Astrocyte (in vitro differentiated cells and primary cell): ENCODE results near the gene PTPN3. TPM values are rescaled to one million over a fixed set of nuclear protein-coding genes. Genes with fewer than 3 reads are reported as not detected.
A peak's percentile ranks its signal among the peaks of the same experiment; 100 is the strongest.

ENCODE experiments used
- DNase-seq: peaks from one replicate; pipeline ENCODE4 v3.0.0-alpha.2; 2010; ENCODE audit warnings: low read depth
- FAIRE-seq: peaks from 2 replicates; lab custom pipeline; 2011; peaks lifted over from hg19 to GRCh38; lab: Jason Lieb, UNC
- H2AFZ ChIP-seq: 2 replicates; pipeline ENCODE4 v1.6.0; 2012; ENCODE audit warnings: low read depth, low read length, inconsistent platforms
- H3K27ac ChIP-seq: 2 replicates; pipeline ENCODE4 v1.5.1; 2011; ENCODE audit warnings: low read depth, low read length, inconsistent platforms
- H3K27me3 ChIP-seq: 2 replicates; pipeline ENCODE4 v1.6.0; 2011; ENCODE audit warnings: low read length, inconsistent platforms; ENCODE audit not compliant: insufficient read depth
- H3K36me3 ChIP-seq: 2 replicates; pipeline ENCODE4 v1.5.1; 2011; ENCODE audit warnings: low read length, inconsistent platforms; ENCODE audit not compliant: insufficient read depth
- H3K4me1 ChIP-seq: 2 replicates; pipeline ENCODE4 v1.5.1; 2011; ENCODE audit warnings: low read length, inconsistent platforms; ENCODE audit not compliant: insufficient read depth
- H3K4me2 ChIP-seq: 2 replicates; pipeline ENCODE4 v1.6.0; 2012; ENCODE audit warnings: low read length, inconsistent platforms
- H3K4me3 ChIP-seq: 2 replicates; pipeline ENCODE4 v1.5.1; 2011; ENCODE audit warnings: low read depth, mild to moderate bottlenecking, low read length, inconsistent platforms; ENCODE audit not compliant: insufficient read depth
- H3K79me2 ChIP-seq: 2 replicates; pipeline ENCODE4 v1.6.0; 2012; ENCODE audit warnings: mild to moderate bottlenecking, low read length, inconsistent platforms; ENCODE audit not compliant: insufficient read depth
- H3K9ac ChIP-seq: 2 replicates; pipeline ENCODE4 v1.6.0; 2012; ENCODE audit warnings: mild to moderate bottlenecking, low read length, inconsistent platforms
- H3K9me3 ChIP-seq: 2 replicates; pipeline ENCODE4 v1.5.1; 2012; ENCODE audit warnings: low read depth, mild to moderate bottlenecking, low read length, inconsistent platforms; ENCODE audit not compliant: insufficient read depth
- H4K20me1 ChIP-seq: 2 replicates; pipeline ENCODE4 v1.6.0; 2012; ENCODE audit warnings: low read length, inconsistent platforms; ENCODE audit not compliant: insufficient read depth
- H3K27ac Mint-ChIP-seq: one replicate; pipeline ENCODE4 v1.8.0; 2021; ENCODE audit warnings: mild to moderate bottlenecking, mixed read lengths; ENCODE audit not compliant: unreplicated experiment
- H3K27me3 Mint-ChIP-seq: one replicate; pipeline ENCODE4 v1.8.0; 2021; ENCODE audit warnings: low read depth, mixed read lengths; ENCODE audit not compliant: unreplicated experiment
- H3K36me3 Mint-ChIP-seq: one replicate; pipeline ENCODE4 v1.8.0; 2021; ENCODE audit warnings: low read depth, mixed read lengths; ENCODE audit not compliant: unreplicated experiment
- H3K4me1 Mint-ChIP-seq: one replicate; pipeline ENCODE4 v1.8.0; 2021; ENCODE audit warnings: low read depth, mixed read lengths; ENCODE audit not compliant: unreplicated experiment
- H3K4me3 Mint-ChIP-seq: one replicate; pipeline ENCODE4 v1.8.0; 2021; ENCODE audit warnings: mild to moderate bottlenecking, moderate library complexity, mixed read lengths; ENCODE audit not compliant: unreplicated experiment
- H3K9me3 Mint-ChIP-seq: one replicate; pipeline ENCODE4 v1.8.0; 2021; ENCODE audit warnings: mild to moderate bottlenecking, mixed read lengths; ENCODE audit not compliant: unreplicated experiment
- CTCF ChIP-seq: IDR thresholded peaks from 2 replicates; pipeline ENCODE4 v1.5.1; 2011; ENCODE audit warnings: low read depth, mild to moderate bottlenecking, inconsistent platforms, low read length, moderate library complexity; ENCODE audit not compliant: insufficient read depth
- EZH2 ChIP-seq: IDR thresholded peaks from 2 replicates; pipeline ENCODE4 v1.6.1; 2012; ENCODE audit warnings: mild to moderate bottlenecking, low read length, inconsistent platforms; ENCODE audit not compliant: insufficient read depth
- total RNA-seq: library from RNA; stranded (reverse); gene quantifications from 2 replicates; pipeline ENCODE4 v1.2.1, GENCODE V29; 2021

The PTPN3 gene
- total RNA-seq, 1 donor from 2014 or later, result 1.1 TPM

GRCh38 chr9:109331353-109331752 is 166.8 kb downstream of the PTPN3 start:
- no peak overlapping the region for H3K4me3 ChIP-seq
- Mint-ChIP-seq H3K9me3 (peaks cover 1% of the 10 kb centered on the region), H3K4me3 (no peak overlapping the region), H3K27me3 (peaks cover 1% of the 10 kb centered on the region), H3K4me1 (peaks cover 6% of the 10 kb centered on the region), H3K36me3 (no peaks in the 10 kb centered on the region), H3K27ac (no peak overlapping the region)
- H4K20me1 ChIP-seq, result no peaks in the 10 kb centered on the region
- no peaks in the 10 kb centered on the region for H3K9me3 ChIP-seq
- H3K27me3 ChIP-seq, result peaks cover 2% of the 10 kb centered on the region
- no peak for DNase-seq
- H3K4me1 ChIP-seq, result peaks cover 10% of the 10 kb centered on the region
- no peak for FAIRE-seq
- no peaks in the 10 kb centered on the region for H3K36me3 ChIP-seq
- no peak overlapping the region for H3K4me2 ChIP-seq
- H2AFZ ChIP-seq, result no peak overlapping the region
- H3K79me2 ChIP-seq, result no peaks in the 10 kb centered on the region
- TF ChIP-seq CTCF (no peak), EZH2 (no peak)
- no peak overlapping the region for H3K27ac ChIP-seq
- no peak overlapping the region for H3K9ac ChIP-seq

- peaks cover 3% of the 10 kb centered on the region for H3K9me3 Mint-ChIP-seq
- H3K36me3 Mint-ChIP-seq, result no peaks in the 10 kb centered on the region
- Histone ChIP-seq H3K27me3 (peaks cover 3% of the 10 kb centered on the region), H3K9ac (no peak overlapping the region), H2AFZ (no peak overlapping the region), H3K4me2 (peak overlapping the region; percentile 55), H3K79me2 (no peaks in the 10 kb centered on the region), H3K27ac (no peak overlapping the region), H3K4me3 (no peak overlapping the region), H3K4me1 (peaks cover 10% of the 10 kb centered on the region), H4K20me1 (no peaks in the 10 kb centered on the region), H3K36me3 (no peaks in the 10 kb centered on the region), H3K9me3 (no peaks in the 10 kb centered on the region)
- no peak overlapping the region for H3K27ac Mint-ChIP-seq
- H3K4me1 Mint-ChIP-seq, result peaks cover 6% of the 10 kb centered on the region
- peaks cover 7% of the 10 kb centered on the region for H3K27me3 Mint-ChIP-seq
- DNase-seq (no peak), FAIRE-seq (no peak)
- no peak for TF ChIP-seq CTCF
- TF ChIP-seq EZH2, result no peak
- H3K4me3 Mint-ChIP-seq, result no peak overlapping the region
Measured at GRCh38 chr9:109329638-109330258, 168.4 kb downstream of the PTPN3 start.

- DNase-seq, result peak; percentile 78
- H3K9me3 ChIP-seq, result no peaks in the 10 kb centered on the region
- H3K36me3 ChIP-seq, result no peaks in the 10 kb centered on the region
- no peak for TF ChIP-seq CTCF
- no peaks in the 10 kb centered on the region for H3K79me2 ChIP-seq
- peaks cover 10% of the 10 kb centered on the region for H3K4me1 ChIP-seq
- Mint-ChIP-seq H3K4me3 (no peak overlapping the region), H3K27ac (no peak overlapping the region), H3K36me3 (no peaks in the 10 kb centered on the region), H3K27me3 (peaks cover 7% of the 10 kb centered on the region), H3K9me3 (peaks cover 3% of the 10 kb centered on the region), H3K4me1 (peaks cover 6% of the 10 kb centered on the region)
- H3K4me2 ChIP-seq, result peak overlapping the region; percentile 55
- FAIRE-seq, result no peak
- no peak overlapping the region for H3K4me3 ChIP-seq
- no peak overlapping the region for H3K27ac ChIP-seq
- no peak overlapping the region for H3K9ac ChIP-seq
- H2AFZ ChIP-seq, result peak overlapping the region; percentile 23
- H3K27me3 ChIP-seq, result peaks cover 6% of the 10 kb centered on the region
- H4K20me1 ChIP-seq, result no peaks in the 10 kb centered on the region
Measured at GRCh38 chr9:109328978-109329637, 169.0 kb downstream of the PTPN3 start.
